Lower leg skin (tissue), 3 donors: ENCODE results near the gene CUL3.

Experiments used
- POLR2A ChIP-seq, 2 donors: fragments of 450-650 bp; IDR thresholded peaks; one replicate each; pipeline ENCODE4 v1.6.1; 2016 to 2017; ENCODE audit warnings: antibody characterized with exemption in 2 of 2, mild to moderate bottlenecking in 1 of 2, moderate library complexity in 1 of 2
- TF ChIP-seq, protein P1 (sequence below), 3 donors: fragments of 450-650 bp; IDR thresholded peaks; one replicate each; pipeline ENCODE4 v1.5.1; 2016; ENCODE audit warnings: antibody characterized with exemption in 3 of 3, mild to moderate bottlenecking in 3 of 3, moderate library complexity in 2 of 3

DNA sequence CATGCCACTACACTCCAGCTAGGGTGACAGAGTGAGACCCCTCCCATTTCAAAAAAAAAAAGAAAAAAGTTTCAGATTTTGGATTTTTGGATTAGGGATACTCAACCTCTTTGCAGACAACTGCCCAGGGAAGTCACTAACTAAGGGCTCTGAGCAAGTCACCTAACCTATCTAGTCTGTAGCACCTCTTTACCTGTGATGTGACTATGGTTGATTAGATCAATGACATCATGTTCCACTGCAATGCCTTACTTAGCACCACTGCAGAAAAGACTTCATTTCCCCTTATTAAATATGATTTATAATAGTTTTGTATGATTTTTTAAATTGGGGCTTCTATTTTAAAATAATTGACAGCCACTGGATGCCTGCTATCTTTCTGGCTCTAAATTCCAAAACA is 41.2 kb downstream of the CUL3 start:
- TF ChIP-seq, protein P1, sequence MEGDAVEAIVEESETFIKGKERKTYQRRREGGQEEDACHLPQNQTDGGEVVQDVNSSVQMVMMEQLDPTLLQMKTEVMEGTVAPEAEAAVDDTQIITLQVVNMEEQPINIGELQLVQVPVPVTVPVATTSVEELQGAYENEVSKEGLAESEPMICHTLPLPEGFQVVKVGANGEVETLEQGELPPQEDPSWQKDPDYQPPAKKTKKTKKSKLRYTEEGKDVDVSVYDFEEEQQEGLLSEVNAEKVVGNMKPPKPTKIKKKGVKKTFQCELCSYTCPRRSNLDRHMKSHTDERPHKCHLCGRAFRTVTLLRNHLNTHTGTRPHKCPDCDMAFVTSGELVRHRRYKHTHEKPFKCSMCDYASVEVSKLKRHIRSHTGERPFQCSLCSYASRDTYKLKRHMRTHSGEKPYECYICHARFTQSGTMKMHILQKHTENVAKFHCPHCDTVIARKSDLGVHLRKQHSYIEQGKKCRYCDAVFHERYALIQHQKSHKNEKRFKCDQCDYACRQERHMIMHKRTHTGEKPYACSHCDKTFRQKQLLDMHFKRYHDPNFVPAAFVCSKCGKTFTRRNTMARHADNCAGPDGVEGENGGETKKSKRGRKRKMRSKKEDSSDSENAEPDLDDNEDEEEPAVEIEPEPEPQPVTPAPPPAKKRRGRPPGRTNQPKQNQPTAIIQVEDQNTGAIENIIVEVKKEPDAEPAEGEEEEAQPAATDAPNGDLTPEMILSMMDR (IDR thresholded peaks at IDR 0.05): no peak
- TF ChIP-seq POLR2A (IDR thresholded peaks at IDR 0.05): no peak
